ELF-1 (cell line): ENCODE measurements around the gene SDK1.
"Not testable (repeated sequence)": the region's sequence is repeated elsewhere in the genome, so short reads cannot be mapped to it uniquely, and the experiment has no call there.

Source experiments
- DNase-seq: peaks from one replicate; pipeline ENCODE4 v3.0.0-alpha.2; 2016; ENCODE audit warnings: low read depth, low spot score

The SDK1 gene

DNA sequence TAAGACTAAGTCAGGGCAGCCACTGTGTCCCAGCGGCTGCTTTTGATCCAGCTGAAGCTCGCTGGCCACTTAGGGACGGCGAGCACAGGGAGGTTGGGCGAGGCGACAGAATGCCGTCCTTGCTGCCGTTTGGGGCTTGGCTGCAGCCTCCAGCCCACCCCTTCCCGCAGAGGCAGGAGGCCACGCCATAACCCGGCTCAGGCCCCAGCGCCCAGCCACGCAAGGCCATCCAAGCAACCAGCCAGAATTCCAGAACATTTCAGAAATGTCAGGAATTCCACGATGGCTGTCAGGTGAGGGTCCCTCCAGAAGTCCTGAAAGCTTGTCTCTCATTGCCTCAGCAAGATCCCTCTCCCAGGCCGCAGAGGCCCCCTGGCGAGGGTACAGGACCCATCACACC, 901.9 kb downstream of the SDK1 start:
- DNase-seq, result peak; percentile 79

GRCh38 chr7:4203626-4204512, 902.8 kb downstream of the SDK1 start:
- DNase-seq, result no peak

DNA sequence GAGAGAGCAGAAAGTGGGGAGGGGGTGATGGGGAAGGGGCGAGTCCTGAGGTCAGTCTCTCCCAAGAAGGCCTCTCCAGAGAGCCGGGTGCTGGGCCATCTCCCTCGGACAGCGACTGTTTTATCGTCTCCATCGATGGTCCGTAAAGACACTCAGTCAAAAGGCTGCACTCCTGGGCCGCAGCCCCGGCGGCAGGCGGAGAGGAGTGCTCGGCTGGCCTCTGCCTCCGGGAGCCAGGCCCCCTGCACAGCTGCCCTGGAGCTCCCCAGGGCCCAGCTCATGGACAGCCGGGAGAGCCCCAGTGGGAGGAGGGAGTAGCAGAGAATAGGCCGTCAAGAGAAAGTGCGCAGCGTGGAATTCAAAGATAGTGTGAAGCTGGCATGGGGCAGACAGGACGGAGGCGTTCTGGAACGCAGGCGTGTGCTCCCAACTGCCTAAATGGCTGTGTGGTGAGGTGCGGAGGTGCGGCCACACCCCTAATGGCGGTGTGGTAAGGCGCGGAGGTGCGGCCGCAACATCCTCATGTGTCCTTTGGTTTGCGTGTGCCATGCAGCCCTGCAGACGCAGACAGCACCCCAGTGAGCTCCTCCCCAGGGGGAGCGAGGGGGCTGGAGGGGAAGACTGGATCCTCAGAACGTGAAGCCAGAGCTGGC, 903.6 kb downstream of the SDK1 start:
- peak; percentile 29 for DNase-seq

DNA sequence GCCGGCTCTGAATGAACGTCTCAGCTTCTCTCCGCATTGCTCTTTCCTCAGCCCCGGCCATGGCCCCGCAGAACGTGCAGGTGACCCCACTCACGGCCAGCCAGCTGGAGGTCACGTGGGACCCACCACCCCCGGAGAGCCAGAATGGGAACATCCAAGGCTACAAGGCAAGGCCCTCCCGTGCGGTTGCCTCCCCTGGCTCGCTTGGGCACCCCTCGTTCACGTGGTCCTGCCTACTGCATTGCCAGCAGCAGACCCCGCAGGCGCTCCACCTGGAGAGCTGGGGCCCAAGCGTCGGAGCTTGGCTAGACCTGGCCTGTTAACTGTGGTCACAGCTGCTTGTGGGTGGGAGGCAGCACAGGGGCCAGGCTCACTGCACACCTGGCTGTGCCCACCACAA, 904.8 kb downstream of the SDK1 start:
- DNase-seq, result no peak

GRCh38 chr7:4207011-4207410, 906.0 kb downstream of the SDK1 start:
- no peak for DNase-seq

- DNase-seq, result no peak
Observed at GRCh38 chr7:4208086-4208485, 907.0 kb downstream of the SDK1 start.

GRCh38 chr7:4208586-4208985, 907.5 kb downstream of the SDK1 start:
- DNase-seq, result no peak

- no peak for DNase-seq
Observed at GRCh38 chr7:4209126-4209525, 908.1 kb downstream of the SDK1 start.

DNA sequence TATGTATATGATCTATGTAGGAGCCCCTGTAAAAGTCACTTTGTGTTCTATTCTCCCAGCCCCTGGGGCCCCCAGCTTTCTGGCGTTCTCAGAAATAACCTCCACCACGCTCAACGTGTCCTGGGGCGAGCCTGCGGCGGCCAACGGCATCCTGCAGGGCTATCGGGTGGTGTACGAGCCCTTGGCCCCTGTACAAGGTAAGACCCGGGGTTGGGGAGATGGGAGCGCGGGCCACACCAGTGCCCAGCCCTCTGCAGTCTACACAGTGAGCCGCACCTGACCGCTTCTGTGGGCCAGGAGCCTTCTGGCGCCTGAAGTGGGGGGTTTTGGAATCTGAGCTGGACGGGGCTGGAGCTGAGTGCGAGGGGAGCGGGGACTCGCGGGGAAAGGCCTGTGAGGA, 908.9 kb downstream of the SDK1 start:
- no peak for DNase-seq

- no peak for DNase-seq
Observed at GRCh38 chr7:4210821-4211220, 909.8 kb downstream of the SDK1 start.

DNA sequence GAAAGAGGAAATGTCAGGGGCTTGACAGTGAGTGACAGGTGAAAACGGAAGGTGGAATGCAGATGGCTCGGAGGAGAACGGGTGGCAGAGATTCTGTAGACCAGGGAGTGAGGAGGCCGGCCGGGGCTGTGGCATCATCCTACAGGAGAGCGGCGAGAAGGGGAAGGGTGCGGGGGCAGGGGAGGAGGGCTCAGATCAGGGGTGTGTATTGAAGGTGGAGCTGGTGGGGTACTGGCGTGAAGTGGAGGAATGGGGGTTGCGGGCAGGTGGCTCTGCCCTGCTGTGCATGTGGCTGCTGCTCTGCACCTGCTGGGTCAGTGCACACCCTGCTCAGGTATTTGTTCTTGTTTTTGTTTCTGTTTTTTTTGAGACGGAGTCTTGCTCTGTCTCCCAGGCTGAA, 910.2 kb downstream of the SDK1 start:
- DNase-seq, result no peak

DNA sequence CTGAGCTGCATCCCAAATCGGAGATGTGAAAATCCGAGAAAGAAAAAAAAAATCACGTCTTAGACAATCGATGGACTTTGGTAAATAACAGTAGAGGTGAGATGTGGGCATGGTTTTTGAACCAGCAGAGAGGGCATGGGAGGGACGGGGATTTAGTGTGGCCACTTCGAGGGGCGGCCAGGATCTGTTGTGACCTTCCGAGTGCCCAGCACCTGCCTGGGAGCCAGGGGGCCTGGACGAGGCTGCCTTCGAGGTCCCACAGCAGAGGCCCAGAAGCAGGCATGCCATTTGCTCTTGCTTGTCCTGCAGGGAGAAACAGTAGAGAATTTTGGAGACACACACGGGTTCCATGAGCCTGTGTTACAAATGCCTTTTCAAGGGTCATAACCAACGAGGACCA, 911.3 kb downstream of the SDK1 start:
- no peak for DNase-seq

DNA sequence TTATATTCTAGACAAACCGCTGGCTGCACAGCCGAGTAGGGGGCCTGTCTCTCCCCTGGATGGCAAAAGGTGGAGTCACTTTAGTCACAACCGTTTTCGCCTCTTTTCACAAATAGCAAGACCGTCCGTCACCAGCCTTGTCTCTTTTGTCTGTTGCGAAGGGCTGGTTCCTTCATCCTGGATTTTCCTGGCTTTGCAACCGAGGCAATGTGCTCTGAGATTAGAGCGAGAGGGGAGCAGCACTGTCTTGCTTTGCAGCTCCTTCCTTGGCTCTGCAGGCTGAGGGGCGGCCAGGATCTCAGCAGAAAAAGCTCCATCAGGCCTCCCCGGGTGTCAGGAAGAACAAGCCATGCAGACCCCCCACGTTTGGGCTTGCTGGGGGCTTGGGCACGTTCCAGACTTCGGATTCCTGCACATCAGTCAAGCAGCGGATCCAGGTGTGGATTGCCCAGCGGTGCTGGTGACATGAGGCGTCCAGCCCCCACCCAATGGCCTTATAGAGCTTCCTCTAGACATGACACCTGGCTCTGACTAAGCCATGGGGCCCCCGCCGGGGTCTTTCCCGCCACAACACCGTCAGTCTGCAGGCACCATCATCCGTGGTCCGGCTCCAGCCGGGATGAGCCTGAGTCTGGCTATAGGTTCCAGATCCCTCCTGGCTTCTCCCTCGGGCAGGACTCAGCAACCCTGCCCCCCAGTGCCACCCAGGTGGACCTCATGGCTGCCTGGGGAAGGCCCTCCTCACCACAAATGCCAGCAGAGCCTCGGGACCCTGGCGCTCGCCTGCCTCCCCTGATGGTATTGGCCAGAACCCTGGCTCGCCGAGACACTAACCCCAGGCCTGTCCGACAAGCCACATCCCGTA, 913.5 kb downstream of the SDK1 start:
- no peak for DNase-seq

DNA sequence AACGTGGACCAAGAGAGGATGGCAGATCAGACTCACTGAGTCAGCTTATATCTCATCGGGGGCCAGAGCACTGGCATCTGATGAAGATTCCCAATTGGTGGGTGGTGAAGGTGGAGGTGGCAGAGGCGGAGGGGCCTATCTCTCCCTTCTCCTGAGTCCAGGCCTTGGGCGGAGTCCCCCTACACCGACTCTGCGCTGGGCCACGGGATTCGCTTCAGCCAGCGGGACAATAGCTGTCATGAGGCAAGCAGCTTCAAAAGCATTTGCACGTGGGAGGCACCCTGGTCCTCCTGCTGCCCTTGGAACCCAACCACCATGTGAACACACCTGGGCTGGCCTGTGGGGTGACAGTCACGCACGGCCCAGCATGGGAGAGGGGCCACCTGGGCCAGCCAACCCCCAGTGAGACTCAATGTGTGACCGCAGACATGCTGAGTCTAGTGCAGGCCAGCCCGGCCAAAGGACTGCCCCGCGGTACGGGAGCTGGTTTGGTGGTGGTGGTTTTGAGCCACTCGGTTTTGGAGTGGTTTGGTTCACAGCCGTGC, 914.2 kb downstream of the SDK1 start:
- no peak for DNase-seq

GRCh38 chr7:4216016-4216415, 915.0 kb downstream of the SDK1 start:
- DNase-seq, result peak; percentile 37

DNA sequence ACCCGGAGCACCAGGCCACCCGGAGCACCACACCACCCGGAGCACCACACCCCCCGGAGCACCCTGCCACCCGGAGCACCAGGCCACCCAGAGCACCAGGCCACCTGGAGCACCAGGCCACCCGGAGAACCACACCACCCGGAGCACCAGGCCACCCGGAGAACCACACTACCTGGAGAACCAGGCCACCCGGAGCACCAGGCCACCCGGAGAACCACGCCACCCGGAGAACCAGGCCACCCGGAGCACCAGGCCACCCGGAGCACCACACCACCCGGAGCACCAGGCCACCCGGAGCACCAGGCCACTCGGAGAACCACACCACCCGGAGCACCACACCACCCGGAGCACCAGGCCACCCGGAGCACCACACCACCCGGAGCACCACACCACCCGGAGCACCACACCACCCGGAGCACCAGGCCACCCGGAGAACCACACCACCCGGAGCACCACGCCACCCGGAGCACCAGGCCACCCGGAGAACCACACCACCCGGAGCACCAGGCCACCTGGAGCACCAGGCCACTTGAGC, 916.1 kb downstream of the SDK1 start:
- not testable (repeated sequence) for DNase-seq

DNA sequence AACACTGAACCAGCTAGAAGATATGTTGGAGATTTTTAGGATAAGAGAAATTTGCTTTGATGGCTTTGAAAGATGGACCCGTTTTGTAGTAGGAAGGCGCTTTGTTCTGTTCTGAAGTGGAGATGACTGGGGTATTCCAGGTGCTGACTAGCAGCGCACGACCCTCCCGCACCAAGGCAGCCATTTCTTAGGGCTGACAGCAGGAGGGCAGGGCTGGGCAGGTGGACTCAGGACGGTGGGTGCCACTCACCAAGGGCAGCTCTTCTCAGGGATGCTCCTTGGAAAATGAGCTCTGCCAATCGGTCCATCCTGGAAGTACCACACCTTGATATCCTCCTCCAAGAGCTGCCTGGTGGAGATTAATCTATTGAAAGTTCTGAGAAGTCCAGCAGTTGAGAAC, 917.4 kb downstream of the SDK1 start:
- no peak for DNase-seq

DNA sequence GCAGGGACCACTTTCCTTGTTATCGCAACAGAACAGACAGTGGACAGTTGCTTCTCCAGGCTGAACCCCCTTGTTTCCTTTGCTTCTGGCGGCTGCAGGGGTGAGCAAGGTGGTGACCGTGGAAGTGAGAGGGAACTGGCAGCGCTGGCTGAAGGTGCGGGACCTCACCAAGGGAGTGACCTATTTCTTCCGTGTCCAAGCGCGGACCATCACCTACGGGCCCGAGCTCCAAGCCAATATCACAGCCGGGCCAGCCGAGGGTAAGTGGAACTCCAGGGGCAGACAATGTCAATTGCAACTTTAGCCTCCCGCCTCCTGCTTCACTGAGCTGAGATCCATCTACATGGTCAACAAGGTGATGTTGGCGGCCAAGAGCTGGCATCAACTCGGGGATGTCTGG, 919.0 kb downstream of the SDK1 start:
- DNase-seq, result no peak

GRCh38 chr7:4221043-4221442, 920.0 kb downstream of the SDK1 start:
- DNase-seq, result no peak

DNA sequence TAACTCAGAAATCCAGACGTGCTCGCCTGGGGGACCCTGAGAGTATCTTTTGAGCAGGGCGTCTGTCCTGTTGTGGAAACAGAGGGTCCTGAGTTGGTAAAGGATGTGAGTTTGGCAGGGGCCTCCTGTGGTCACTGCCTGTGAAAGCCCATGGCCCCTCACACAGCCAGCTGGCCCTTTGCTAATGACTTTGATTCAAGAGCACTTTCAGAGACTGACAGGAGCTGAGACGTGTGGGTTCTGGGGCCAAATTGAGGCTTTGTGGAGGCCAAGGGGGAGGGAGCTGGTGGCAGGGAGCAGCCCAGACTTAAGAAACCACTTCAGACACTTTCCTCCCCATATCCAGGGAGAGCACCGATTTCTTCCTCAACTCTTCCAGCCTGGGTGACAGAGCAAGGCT, 921.6 kb downstream of the SDK1 start:
- no peak for DNase-seq

DNA sequence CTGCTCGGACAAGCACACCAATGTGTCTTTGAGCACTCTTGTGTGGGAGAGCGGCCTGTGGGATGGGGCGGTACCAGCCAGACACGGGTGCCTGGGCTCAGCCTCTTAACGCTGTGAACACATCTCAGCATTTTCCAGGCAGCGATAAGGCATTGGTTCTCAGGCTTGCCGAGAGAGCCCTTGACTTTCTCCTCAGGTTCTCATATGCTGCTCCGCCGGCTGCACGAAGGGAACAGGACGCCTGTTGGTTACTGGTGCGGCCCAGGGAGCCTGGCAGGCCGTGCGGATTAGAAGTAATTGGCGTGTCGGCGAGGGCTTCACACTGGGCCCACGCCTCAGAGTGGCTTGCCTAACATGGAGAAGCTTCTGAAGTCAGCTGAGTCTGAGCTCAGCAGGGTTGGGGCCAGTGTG, 924.3 kb downstream of the SDK1 start:
- DNase-seq, result no peak
